GM21423 (cell line): Measurements from ENCODE around the gene SP7.
"Not testable (repeated sequence)": the region's sequence is repeated elsewhere in the genome, so short reads cannot be mapped to it uniquely, and the experiment has no call there.

Experiments used
- ATAC-seq: cut with Tn5 transposase; IDR thresholded peaks from one replicate; pipeline ENCODE4 v1.9.1; 2021; ENCODE audit warnings: mild to moderate bottlenecking, moderate library complexity; ENCODE audit not compliant: unreplicated experiment

The SP7 gene

GRCh38 chr12:53324113-53324778 is 11.9 kb downstream of the SP7 start:
- peak; percentile 31 for ATAC-seq

DNA sequence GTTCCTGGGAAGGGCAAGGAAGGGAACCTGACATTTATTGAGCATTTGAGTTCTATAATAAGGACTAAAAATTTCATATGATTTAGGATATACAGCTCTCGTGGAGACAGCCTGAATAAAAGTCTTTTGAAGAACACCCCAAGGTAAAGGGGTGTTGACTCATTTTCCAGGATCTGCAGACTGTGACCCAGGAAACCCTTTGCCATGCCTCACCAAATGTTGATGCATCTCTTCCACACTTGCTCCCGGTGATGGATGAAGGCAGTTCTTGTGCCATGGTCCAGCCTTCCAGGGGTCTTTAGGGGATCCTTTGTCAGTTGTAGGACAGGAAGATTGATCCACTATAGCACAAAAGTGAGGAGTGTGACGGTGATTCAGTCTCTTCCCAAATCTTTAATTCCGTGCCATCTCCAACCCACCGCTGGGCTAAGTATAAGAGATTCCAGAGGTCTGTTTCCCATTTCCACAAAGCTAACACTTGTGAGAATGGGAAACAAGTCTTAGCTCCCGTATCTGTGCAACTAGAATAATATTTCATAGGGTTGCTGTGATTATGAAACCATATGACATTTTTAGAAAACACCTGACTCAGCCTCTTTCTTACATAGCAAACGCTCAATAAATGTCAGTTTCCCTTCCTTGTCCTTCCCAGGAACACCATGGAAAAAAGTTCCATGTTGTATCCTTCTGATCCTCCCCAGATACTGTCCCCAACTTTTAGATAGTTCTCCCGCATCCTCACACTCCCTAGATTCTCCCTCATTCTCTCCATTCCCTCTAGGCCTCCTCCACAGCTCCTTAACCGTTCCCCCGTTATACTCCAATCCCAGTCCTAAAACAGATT is 15.6 kb downstream of the SP7 start:
- no peak for ATAC-seq

GRCh38 chr12:53313996-53314395 is 22.2 kb downstream of the SP7 start:
- ATAC-seq = no peak

GRCh38 chr12:53308276-53308675 is 27.9 kb downstream of the SP7 start:
- ATAC-seq = no peak

DNA sequence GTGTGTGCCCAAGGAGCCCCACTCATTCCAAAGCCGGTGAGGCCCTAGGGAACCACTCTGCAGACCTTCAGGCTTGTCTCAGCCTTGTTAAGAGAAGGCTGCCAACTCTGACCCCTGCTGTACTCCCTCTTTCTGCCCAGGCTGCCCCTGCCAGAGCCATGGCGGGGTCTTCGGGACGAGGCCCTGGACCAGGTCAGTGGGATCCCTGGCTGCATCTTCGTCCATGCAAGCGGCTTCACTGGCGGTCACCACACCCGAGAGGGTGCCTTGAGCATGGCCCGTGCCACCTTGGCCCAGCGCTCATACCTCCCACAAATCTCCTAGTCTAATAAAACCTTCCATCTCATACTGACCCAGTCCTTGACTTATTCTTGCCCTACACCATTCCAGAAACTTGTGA is 29.3 kb downstream of the SP7 start:
- ATAC-seq = no peak

DNA sequence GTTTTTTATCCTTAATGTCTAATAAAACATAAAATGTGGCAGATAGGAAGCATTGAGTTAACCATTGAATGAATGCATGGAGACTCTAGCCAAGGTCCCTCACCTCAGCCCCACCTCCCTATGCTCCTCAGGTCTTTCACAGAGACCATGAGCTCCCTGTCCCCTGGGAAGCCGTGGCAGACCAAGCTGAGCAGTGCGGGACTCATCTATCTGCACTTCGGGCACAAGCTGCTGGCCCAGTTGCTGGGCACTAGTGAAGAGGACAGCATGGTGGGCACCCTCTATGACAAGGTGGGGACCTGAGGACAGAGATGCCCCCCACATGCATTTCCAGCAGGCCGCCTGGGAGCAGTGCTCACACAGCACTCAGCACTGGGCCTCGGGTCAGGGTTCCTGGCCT is 33.3 kb downstream of the SP7 start:
- no peak for ATAC-seq

GRCh38 chr12:53300187-53300586 is 36.0 kb downstream of the SP7 start:
- no peak for ATAC-seq

GRCh38 chr12:53299454-53300180 is 36.5 kb downstream of the SP7 start, which contains the start of gene MYG1:
Gene MYG1 (plus strand): TSS chr12:53299695. CDS start chr12:53299738, 43 bp downstream.
- ATAC-seq = peak; percentile 72

GRCh38 chr12:53299101-53299453 is 37.1 kb downstream of the SP7 start:
- no peak for ATAC-seq

DNA sequence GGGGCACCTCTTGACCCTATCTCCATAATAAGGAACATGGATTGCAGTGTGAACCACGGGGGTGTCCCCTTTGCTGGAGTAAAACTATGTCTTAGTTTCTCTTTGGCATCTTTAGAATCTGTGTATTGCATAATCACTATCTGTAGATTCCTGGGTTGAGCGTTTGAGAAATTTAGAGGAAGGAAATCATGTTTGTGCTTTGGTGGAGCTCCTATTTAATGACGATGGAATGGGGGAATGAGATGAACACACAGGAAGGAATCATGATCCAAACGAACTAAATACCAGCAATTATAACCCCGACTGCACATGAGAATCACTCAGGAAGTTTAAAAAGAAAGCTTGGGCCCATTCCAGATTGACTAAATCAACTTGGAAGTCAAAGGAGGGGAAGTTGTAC is 38.0 kb downstream of the SP7 start:
- no peak for ATAC-seq

GRCh38 chr12:53297106-53297505 is 39.0 kb downstream of the SP7 start:
- not testable (repeated sequence) for ATAC-seq

GRCh38 chr12:53295891-53296219 is 40.3 kb downstream of the SP7 start:
- no peak for ATAC-seq

DNA sequence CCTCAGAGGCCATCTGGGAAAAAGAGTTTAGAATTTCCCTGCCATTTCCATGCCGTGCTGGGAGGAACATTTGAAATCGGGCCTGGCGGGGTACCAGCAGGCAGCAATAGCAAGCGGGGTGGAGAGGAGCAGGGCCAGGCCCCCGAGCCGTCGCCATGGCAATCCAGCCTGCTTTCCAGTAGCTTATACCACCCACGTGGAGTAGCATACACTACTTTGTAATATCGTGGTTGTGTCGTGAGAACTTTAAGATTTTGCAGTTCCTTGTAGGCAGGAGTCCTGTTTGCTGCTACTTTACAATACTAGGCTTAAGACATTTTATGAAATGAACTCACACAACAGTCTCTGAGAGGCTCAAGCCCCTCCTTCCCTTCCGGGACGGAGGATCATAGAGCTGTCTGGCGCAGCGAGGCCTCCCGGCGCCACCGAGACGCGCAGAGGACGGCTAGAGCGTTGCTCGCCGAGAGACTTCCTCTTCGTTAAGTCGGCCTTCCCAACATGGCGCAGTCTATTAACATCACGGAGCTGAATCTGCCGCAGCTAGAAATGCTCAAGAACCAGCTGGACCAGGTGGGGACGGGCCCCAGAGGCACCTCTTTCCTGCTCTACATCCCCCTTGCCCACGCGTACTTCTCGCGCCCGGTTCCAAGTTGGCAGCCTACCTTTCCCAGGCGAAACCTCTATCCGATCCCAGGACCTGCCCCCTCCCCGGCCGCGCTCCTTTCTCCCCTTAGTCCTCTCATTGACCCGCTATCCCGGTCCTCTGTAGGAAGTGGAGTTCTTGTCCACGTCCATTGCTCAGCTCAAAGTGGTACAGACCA is 40.9 kb downstream of the SP7 start, which contains the start of gene PFDN5:
TSS of gene PFDN5 (plus strand) at position 473 of the 821 bp plus-strand sequence. CDS start at position 499, 26 bp downstream.
- peak; percentile 82 for ATAC-seq

- ATAC-seq = no peak
These were observed 43.7 kb downstream of the SP7 start for GRCh38 chr12:53292426-53292825.

- ATAC-seq = no peak
These were observed 45.5 kb downstream of the SP7 start for GRCh38 chr12:53290661-53291060.

- no peak for ATAC-seq
These were observed 46.3 kb downstream of the SP7 start for GRCh38 chr12:53289891-53290290.

- no peak for ATAC-seq
These were observed 47.8 kb downstream of the SP7 start for GRCh38 chr12:53288322-53288721.

DNA sequence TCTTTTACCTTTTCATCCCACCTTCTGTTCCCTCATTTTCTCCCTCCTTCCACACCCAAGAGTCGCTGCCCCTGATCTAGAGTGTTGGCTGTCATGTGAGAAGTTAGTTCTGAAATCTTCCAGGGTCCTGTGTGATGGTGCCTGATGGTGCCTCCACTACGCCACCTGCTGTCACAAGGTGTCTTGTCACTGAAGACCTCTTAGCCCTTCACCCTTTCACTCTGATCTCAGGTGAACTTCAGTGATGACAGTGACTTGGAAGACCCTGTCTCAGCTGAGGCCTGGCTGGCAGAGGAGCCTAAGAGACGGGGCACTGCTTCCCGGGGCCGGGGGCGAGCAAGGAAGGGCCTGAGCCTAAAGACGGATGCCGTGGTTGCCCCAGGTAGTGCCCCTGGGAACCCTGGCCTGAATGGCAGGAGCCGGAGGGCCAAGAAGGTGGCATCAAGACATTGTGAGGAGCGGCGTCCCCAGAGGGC is 48.4 kb downstream of the SP7 start:
- ATAC-seq = no peak

DNA sequence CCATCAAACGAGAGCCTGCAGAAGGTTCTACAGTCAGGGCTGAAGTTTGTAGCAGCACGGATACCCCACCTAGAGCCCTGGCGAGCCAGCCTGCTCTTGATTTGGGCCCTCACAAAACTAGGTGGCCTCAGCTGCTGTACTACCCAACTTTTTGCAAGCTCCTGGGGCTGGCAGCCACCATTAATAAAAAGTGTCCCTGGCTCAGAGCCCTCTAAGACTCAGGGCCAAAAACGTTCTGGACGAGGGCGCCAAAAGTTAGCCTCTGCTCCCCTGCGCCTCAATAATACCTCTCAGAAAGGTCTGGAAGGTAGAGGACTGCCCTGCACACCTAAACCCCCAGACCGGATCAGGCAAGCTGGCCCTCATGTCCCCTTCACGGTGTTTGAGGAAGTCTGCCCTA is 49.7 kb downstream of the SP7 start:
- ATAC-seq = no peak

GRCh38 chr12:53279888-53280498 is 56.2 kb downstream of the SP7 start:
- ATAC-seq = no peak
